Measurements from ENCODE around the gene PARM1. TPM values are rescaled to one million over a fixed set of nuclear protein-coding genes. Genes with fewer than 3 reads are reported as not detected.
A peak's percentile ranks its signal among the peaks of the same experiment; 100 is the strongest.

Gene PARM1
- total RNA-seq (62.3 TPM), polyA plus RNA-seq (ENCODE audit: insufficient read depth, low read depth, low replicate concordance) (42.9 TPM)
- long read RNA-seq, donor 1, full-length matches to known transcripts, result 8 of 27 reads
- long read RNA-seq, donor 1, partial matches to known transcripts, result 19 of 27 reads
- long read RNA-seq, donor 1, other reads (novel, unspliced or antisense), result 0 of 27 reads
- long read RNA-seq, donor 2, full-length matches to known transcripts, result 10 of 49 reads
- long read RNA-seq, donor 2, partial matches to known transcripts, result 39 of 49 reads
- long read RNA-seq, donor 2, other reads (novel, unspliced or antisense), result 0 of 49 reads
- long read RNA-seq, donor 3, full-length matches to known transcripts, result 7 of 24 reads
- long read RNA-seq, donor 3, partial matches to known transcripts, result 17 of 24 reads
- long read RNA-seq, donor 3, other reads (novel, unspliced or antisense), result 0 of 24 reads
- long read RNA-seq, donor 4, full-length matches to known transcripts, result 14 of 14 reads
- long read RNA-seq, donor 4, partial matches to known transcripts, result 0 of 14 reads
- long read RNA-seq, donor 4, other reads (novel, unspliced or antisense), result 0 of 14 reads
- long read RNA-seq, donor 5, full-length matches to known transcripts, result 1 of 1 reads
- long read RNA-seq, donor 5, partial matches to known transcripts, result 0 of 1 reads
- long read RNA-seq, donor 5, other reads (novel, unspliced or antisense), result 0 of 1 reads
- long read RNA-seq, donor 6, full-length matches to known transcripts, result 4 of 10 reads
- long read RNA-seq, donor 6, partial matches to known transcripts, result 6 of 10 reads
- long read RNA-seq, donor 6, other reads (novel, unspliced or antisense), result 0 of 10 reads
- long read RNA-seq, donor 7, full-length matches to known transcripts, result 15 of 45 reads
- long read RNA-seq, donor 7, partial matches to known transcripts, result 6 of 45 reads
- long read RNA-seq, donor 7, other reads (novel, unspliced or antisense), result 24 of 45 reads
- long read RNA-seq, donor 8, full-length matches to known transcripts, result 6 of 21 reads
- long read RNA-seq, donor 8, partial matches to known transcripts, result 15 of 21 reads
- long read RNA-seq, donor 8, other reads (novel, unspliced or antisense), result 0 of 21 reads
- long read RNA-seq, donor 9, full-length matches to known transcripts, result 2 of 13 reads
- long read RNA-seq, donor 9, partial matches to known transcripts, result 11 of 13 reads
- long read RNA-seq, donor 9, other reads (novel, unspliced or antisense), result 0 of 13 reads
- long read RNA-seq, donor 10, full-length matches to known transcripts, result 13 of 27 reads
- long read RNA-seq, donor 10, partial matches to known transcripts, result 14 of 27 reads
- long read RNA-seq, donor 10, other reads (novel, unspliced or antisense), result 0 of 27 reads

- Histone ChIP-seq H3K9me3 (ENCODE audit: control insufficient read depth in 2 of 3, insufficient read depth in 1 of 3, low read length in 3 of 3) (no peaks in the 10 kb centered on the region), H3K9ac (ENCODE audit: low read length in 3 of 3) (peak within 1 kb of the TSS; percentile 1 to 81 (median 27)), H3K4me3 (ENCODE audit: low read length in 3 of 3) (peak within 1 kb of the TSS; percentile 56 to 75 (median 65)), H3K4me1 (ENCODE audit: control insufficient read depth in 2 of 3, insufficient read depth in 2 of 3, low read depth in 1 of 3, low read length in 3 of 3) (peaks cover 0 to 3% (median 3%) of the 10 kb centered on the region in 3 donors), H3K27me3 (ENCODE audit: control insufficient read depth, insufficient read depth, low read length) (no peaks in the 10 kb centered on the region), H3K36me3 (ENCODE audit: control insufficient read depth in 2 of 3, insufficient read depth in 3 of 3, low read length in 3 of 3) (no peaks in the 10 kb centered on the region), H3K27ac (ENCODE audit: low read depth in 2 of 2, low read length in 2 of 2) (peak within 1 kb of the TSS; percentile 73 to 79)
- DNase-seq, result peak; percentile 91 to 97 (median 93)
- TF ChIP-seq CTCF (IDR thresholded peaks at IDR 0.05; ENCODE audit: borderline replicate concordance, extremely low read depth, insufficient read depth), result peak; percentile 80
- intact Hi-C loops (cut with DNase I), result no loop called here
- FAIRE-seq, result no peak
Observed at GRCh38 chr4:74932832-74933561, at the start of gene PARM1. PARM1 (plus strand) TSS chr4:74933116; CDS start chr4:74933328, 212 bp downstream.

GRCh38 chr4:74884266-74884665 is 48.6 kb upstream of the PARM1 start:
- H3K4me1 ChIP-seq (ENCODE audit: control insufficient read depth in 2 of 3, insufficient read depth in 2 of 3, low read depth in 1 of 3, low read length in 3 of 3), result no peaks in the 10 kb centered on the region
- no peaks in the 10 kb centered on the region for H3K36me3 ChIP-seq (ENCODE audit: control insufficient read depth in 2 of 3, insufficient read depth in 3 of 3, low read length in 3 of 3)
- TF ChIP-seq CTCF (IDR thresholded peaks at IDR 0.05; ENCODE audit: borderline replicate concordance, extremely low read depth, insufficient read depth), result no peak
- no peak for FAIRE-seq
- H3K9me3 ChIP-seq (ENCODE audit: control insufficient read depth in 2 of 3, insufficient read depth in 1 of 3, low read length in 3 of 3), result no peaks in the 10 kb centered on the region
- DNase-seq, result peak in 3 of 5 donors; percentile 53 to 79 (median 75)
- no peaks in the 10 kb centered on the region for H3K27me3 ChIP-seq (ENCODE audit: control insufficient read depth, insufficient read depth, low read length)
- H3K4me3 ChIP-seq (ENCODE audit: low read length in 3 of 3), result no peak overlapping the region
- no peak overlapping the region for H3K9ac ChIP-seq (ENCODE audit: low read length in 3 of 3)
- no peak overlapping the region for H3K27ac ChIP-seq (ENCODE audit: low read depth in 2 of 2, low read length in 2 of 2)
- intact Hi-C loops (cut with DNase I), result no loop called here

- Histone ChIP-seq H3K9ac (ENCODE audit: low read length in 3 of 3) (no peak overlapping the region), H3K4me3 (ENCODE audit: low read length in 3 of 3) (no peak overlapping the region), H3K36me3 (ENCODE audit: control insufficient read depth in 2 of 3, insufficient read depth in 3 of 3, low read length in 3 of 3) (no peaks in the 10 kb centered on the region), H3K4me1 (ENCODE audit: control insufficient read depth in 2 of 3, insufficient read depth in 2 of 3, low read depth in 1 of 3, low read length in 3 of 3) (no peaks in the 10 kb centered on the region), H3K9me3 (ENCODE audit: control insufficient read depth in 2 of 3, insufficient read depth in 1 of 3, low read length in 3 of 3) (no peaks in the 10 kb centered on the region), H3K27me3 (ENCODE audit: control insufficient read depth, insufficient read depth, low read length) (no peaks in the 10 kb centered on the region), H3K27ac (ENCODE audit: low read depth in 2 of 2, low read length in 2 of 2) (no peak overlapping the region)
- FAIRE-seq, result no peak
- intact Hi-C loops (cut with DNase I), result no loop called here
- no peak for DNase-seq
- TF ChIP-seq CTCF (IDR thresholded peaks at IDR 0.05; ENCODE audit: borderline replicate concordance, extremely low read depth, insufficient read depth), result no peak
Observed at GRCh38 chr4:74886484-74886883, 46.4 kb upstream of the PARM1 start.

Measured in kidney (tissue), 22 donors.